A549 treated with Mapracorat at 1 μM for 4 hours (cell line): ENCODE results near the gene ATP5MG. TPM values are rescaled to one million over a fixed set of nuclear protein-coding genes. Genes with fewer than 3 reads are reported as not detected.

ENCODE experiments used
- total RNA-seq: library from RNA; stranded (reverse); fragments of 200-300 nt; extraction: Qiagen RNA extraction; gene quantifications from 5 replicates; pipeline ENCODE4 v1.2.3, GENCODE V29; 2022

ATP5MG gene
- 164 to 213 TPM (median 196 TPM) in 5 replicates for total RNA-seq

GRCh38 chr11:118401151-118401879 is at the start of gene ATP5MG:
Gene ATP5MG, plus strand, starts transcription at chr11:118401606. Its CDS starts 60 bp downstream, at chr11:118401666.

GRCh38 chr11:118359295-118359958 is 42.0 kb upstream of the ATP5MG start, which contains the start of gene UBE4A:
Gene UBE4A, plus strand, starts transcription at chr11:118359600. Its CDS starts 5,481 bp downstream, at chr11:118365081.

GRCh38 chr11:118435893-118436624 is 34.7 kb downstream of the ATP5MG start, which contains the start of gene KMT2A:
Gene KMT2A, plus strand, starts transcription at chr11:118436492. Its CDS starts 21 bp downstream, at chr11:118436513.

Other genes starting within 250 kb of the ATP5MG start
- gene SCN4B, start 248.8 kb upstream of the ATP5MG start, total RNA-seq = 0.02 to 0.05 TPM (median 0.03 TPM) in 3 of 5 replicates, not detected in the others
- gene SCN2B, start 225.0 kb upstream of the ATP5MG start, total RNA-seq = not detected in 5 replicates
- not detected in 5 replicates for gene JAML, start 176.6 kb upstream of the ATP5MG start, total RNA-seq
- 0.13 to 0.41 TPM (median 0.36 TPM) in 5 replicates for gene MPZL3, start 149.2 kb upstream of the ATP5MG start, total RNA-seq
- gene MPZL2, start 137.3 kb upstream of the ATP5MG start, total RNA-seq = 0.09 to 0.11 TPM in 2 of 5 replicates, not detected in the others
- gene CD3E, start 96.9 kb upstream of the ATP5MG start, total RNA-seq = not detected in 5 replicates
- gene CD3D, start 58.9 kb upstream of the ATP5MG start, total RNA-seq = not detected in 5 replicates
- not detected in 5 replicates for gene CD3G, start 57.3 kb upstream of the ATP5MG start, total RNA-seq
- gene UBE4A, start 42.0 kb upstream of the ATP5MG start, total RNA-seq = 8.8 to 10.1 TPM (median 9.4 TPM) in 5 replicates
- 12.0 to 13.9 TPM (median 12.8 TPM) in 5 replicates for gene KMT2A, start 34.9 kb downstream of the ATP5MG start, total RNA-seq
- not detected in 5 replicates for gene TTC36, start 125.9 kb downstream of the ATP5MG start, total RNA-seq
- 0.09 to 0.56 TPM (median 0.38 TPM) in 5 replicates for gene TMEM25, start 129.6 kb downstream of the ATP5MG start, total RNA-seq
- 15.5 to 17.5 TPM (median 16.2 TPM) in 5 replicates for gene IFT46, start 164.3 kb downstream of the ATP5MG start, total RNA-seq
- gene ARCN1, start 170.8 kb downstream of the ATP5MG start, total RNA-seq = 85.2 to 94.4 TPM (median 89.4 TPM) in 5 replicates
- 8.0 to 8.8 TPM (median 8.5 TPM) in 5 replicates for gene PHLDB1, start 206.0 kb downstream of the ATP5MG start, total RNA-seq